HG03097 (cell line): ENCODE data around the gene PAPOLB.

Experiments used
- ATAC-seq: cut with Tn5 transposase; IDR thresholded peaks from one replicate; pipeline ENCODE4 v1.9.1; 2021; ENCODE audit not compliant: unreplicated experiment, low FRiP score

Gene PAPOLB

DNA sequence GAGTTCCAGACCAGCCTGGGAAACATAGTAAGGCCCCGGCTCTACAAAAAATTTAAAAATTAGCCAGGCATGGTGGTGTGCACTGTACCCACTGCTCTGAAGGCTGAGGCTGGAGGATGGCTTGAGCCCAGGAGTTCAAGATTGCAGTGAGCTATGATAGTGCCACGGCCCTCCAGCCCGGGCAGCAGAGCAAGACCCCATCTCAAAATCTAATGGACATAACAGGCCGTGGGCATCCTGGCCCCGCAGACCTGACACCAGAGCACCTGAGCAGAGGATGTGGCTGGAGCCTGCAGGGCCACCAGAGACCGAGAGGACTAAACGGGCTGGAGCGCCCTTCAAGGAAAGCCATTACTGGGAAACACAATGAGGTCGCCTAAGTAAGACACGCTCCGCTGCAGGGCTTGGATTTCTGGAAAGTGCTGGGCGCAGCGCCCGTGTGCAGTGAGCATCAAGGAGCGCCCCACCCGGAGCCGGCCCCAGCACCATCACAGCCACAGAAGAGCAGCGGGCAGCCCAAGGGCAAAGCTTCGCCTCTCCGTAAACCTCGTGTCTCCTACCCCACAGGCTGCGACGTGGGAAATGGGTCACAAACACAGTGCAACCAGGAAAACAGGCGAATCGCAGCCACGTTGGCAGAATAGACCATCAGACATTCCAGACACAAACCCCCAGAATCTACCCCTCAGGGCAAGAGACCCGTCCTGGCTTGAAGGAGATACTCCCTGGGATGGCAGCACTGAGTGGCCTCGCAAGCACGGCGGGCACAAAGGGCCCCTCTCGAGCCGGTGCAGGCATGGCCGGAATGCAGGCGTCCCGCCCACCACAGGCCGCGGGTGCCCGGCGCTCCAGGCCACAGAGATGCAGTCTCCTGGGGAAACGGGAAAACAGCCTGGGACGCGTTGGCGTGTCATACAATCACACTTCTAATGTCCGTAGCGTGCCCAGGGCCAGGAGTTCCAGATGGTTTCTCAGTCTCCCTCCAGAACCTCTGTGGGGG lies 16.8 kb upstream of the PAPOLB start:
- ATAC-seq = no peak

DNA sequence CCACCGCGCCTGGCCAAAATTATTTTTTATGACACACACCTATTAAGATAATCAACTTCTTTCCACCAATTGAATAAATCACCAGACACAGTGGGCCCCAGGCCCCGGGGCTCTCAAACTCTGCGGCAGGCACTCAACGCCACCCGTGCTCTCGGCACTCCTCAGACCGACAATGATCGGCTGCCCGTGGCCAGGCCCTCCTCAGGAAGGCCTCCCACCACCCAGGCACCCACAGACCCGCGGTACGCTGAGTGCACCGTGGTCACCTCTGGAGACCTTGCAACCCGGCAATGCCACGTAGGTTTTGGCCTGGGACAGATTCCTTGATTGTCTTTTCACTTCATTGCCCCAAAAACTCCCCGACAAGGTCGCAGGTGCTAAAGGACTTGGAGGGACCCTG lies 14.8 kb upstream of the PAPOLB start:
- no peak for ATAC-seq

DNA sequence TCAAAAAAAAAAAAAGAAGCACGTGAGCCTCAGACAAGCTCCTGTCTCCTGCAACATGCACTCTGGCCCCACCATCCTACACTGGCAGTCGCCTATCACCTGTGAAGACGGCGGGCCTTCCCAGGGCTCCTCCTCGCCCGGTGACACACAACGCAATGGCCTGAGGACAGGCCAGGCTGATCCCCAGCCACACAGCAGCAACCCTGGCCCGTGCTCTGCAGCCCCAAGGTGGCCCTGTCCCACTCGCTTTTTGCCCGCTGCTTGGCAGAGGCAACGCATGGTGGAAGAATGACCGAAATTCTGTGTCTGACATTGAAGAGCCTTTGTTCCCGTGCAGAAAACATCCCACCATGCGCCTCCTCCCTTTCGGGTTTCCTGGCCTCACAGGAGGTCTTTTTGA lies 13.6 kb upstream of the PAPOLB start:
- no peak for ATAC-seq

DNA sequence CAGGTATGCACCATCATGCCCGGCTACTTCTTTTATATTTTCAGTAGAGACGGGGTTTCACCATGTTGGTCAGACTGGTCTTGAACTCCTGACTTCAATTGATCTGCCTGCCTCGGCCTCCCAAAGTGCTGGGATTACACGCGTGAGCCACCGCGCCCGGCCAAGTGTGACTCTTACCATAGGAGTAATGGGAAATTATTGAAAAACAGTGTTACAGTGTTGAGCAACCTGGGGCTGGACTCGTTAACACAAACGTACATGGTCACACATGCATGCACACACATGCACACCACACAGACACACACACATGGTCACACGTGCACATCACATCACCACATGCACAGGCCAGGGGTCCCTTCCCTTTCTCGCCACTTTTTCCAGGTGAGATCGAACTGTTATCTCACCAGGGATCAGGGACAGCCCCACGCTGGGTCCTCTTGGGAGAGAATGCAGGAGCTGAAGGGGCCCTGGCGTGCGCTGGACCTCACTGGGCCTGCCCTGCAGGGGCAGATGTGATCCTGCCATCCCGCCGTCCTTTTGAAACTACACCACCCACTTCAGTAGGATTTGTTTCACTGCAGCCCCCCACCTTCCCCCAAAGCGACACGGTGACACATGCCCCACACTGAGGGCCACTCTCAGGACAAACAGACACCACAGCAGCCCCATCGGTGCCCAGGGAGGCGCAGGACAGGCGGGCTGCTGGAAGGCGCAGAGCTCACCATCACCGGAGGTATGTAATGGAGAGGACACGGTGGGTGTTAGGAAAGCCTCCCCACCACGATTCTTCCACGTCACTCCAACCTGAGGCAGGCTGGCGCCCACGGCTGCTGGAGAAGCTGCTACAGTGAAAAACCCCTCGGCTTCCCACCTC lies 11.5 kb upstream of the PAPOLB start:
- ATAC-seq = no peak

DNA sequence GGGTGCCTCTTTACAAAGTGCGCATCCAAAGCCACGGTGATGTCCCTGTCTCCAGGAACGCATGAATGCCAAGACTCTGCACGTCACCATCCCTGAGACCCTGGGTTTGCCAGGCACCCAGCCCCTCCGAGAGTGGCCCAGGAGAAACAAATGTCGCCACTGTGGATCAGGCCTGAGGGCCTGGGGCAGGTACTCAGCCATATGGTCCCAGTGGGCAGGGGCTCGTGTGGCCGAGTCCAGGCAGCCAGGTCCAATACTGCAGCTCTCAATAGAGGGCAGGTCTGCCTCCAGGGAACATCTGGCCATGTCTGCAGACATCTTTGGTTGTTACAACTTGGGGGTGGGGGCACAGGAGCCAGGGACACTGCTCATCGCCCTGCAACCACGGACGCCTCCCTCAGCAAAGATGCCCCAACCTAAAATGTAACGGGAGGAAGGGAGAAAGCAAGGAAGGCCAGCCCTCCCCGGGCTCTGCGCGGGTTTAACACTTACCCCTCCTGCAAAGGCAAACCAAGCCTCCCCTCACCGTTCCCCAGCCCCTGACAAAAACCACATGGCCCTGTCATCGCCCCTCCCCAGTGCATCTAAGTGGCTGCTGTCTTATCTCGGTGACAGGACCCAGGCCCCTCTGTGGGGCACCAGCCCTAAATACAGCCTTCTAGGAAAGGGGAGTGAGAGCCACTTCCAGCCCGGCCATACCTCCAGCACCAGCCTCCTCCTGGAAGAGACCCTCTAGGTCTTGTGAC lies 10.3 kb upstream of the PAPOLB start:
- ATAC-seq = no peak

DNA sequence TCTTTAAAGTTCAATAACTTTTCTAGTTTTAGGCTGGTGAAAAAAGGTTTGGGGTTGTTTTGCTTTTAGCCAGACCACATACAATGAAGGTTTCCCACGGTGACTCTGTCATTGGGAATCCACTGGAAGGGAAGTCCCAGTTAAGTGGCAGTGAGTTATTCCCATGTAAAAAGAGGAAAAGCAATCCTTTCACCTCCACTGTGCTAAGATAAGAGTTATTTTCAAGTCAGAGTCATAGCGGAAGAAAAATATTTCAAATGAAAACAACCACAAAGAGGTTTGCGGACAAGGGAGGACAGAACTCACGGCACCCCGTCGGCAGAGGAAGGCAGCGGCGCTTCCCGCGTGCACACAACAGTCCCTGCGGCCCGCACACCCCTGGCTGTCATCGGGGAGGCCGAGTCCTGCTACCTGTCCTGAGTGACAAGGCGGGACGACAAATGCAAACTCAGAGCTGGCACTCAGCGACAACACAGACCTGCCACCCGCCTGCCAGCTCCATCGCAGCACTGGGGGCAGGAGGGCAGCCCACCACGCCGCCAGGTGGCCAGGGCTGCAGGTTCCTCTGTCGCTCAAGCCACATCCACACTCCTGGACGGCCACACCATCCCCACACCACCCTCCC lies 9.3 kb upstream of the PAPOLB start:
- no peak for ATAC-seq

DNA sequence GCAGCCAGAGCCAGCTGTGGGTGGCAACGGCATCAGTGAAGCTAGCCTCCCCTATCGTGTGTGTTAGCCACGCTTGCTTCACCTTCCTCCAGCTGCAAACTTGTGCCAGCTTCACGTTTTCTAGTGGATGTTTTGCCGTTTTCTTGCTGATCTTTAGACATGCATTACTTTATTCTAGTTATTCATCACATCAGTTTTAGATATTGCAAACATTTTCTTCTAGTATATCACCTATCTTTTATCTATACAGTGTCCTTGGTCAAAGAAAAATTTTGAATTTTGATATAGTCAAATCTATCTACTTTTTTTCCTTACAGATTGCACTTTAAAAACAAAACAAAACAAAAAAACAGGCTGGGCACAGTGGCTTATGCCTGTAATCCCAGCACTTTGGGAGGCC lies 6.7 kb upstream of the PAPOLB start:
- no peak for ATAC-seq

DNA sequence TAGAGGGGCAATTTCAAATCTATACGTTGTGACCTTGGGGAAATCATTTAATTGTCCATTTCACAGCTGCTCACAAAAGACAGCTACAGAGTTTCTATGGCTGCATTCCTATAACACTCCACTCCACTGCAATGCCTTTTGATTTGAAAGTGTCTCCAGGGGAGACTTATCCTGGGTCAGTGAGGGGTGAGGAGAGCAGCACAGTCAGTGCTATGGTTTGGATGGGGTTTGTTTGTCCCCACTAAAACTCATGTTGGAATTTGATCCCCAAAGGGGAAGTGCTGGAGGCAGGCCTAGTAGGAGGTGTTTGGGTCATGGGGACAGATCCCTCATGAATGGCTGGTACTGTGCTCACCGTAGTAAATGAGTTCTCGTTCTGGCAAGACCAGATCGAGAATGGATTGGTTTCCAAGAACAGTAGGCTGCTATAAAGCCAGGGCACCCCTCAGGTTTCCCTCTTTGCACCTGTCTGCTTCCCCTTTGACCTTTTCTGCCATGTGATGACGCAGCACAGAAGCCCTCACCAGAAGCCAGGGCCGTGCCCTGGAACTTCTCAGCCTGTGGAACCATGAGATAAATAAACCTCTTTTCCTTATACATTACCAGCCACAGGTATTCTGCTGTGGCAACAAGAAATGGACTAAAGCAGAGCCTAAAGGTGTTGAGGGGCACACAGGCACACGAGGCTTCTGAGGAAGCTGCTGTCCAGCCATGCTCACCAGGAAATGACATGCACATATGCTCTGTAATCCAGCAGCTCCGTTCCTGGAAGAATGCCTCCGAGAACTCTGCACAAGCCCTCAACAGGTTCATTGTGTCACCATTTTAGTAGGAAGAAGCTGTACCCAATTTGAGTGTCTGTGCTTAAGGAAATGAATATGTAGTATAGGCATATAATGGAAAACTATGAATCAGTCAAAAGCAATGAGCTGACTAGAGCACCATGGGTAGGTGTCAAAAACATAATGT lies 5.0 kb upstream of the PAPOLB start:
- ATAC-seq = no peak

DNA sequence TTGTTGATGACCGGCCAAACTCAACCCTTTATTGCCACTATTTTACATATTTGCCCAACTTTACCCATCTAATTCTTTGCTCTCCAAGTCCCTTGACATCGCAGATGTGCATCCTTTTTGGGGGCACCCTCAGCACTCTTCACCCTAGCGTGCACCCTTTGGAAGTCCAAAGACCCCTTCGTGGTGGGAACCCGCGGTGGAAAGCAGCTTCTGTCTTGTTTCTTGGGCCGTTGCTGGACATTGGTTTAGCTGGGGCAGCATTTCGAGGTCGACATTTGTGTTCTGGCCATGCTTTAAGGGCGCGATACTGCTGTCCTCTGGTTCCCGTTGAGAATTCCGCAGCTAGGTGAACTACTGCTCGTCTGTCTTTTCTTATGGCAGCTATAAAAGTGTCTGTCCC lies 326 bp upstream of the PAPOLB start:
- ATAC-seq = no peak

DNA sequence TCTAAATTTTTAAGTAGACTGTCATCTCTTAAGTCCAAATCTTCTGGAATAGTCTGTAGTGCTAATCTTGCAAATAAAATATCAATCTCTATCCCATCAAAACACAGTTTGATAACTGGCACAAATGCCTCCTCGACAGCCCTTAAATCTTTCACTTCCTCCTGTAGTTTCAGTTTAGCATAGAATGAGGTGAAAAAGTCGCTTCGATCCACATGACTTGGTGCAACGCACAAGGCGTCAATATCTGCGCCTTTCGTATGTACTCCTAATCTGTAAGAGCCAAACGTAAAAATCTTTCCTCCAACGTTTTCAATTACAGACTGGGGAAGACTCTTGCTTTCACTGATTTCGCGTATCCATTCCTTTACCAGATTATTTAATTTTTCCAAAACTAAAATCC lies 603 bp downstream of the PAPOLB start:
- ATAC-seq = no peak

DNA sequence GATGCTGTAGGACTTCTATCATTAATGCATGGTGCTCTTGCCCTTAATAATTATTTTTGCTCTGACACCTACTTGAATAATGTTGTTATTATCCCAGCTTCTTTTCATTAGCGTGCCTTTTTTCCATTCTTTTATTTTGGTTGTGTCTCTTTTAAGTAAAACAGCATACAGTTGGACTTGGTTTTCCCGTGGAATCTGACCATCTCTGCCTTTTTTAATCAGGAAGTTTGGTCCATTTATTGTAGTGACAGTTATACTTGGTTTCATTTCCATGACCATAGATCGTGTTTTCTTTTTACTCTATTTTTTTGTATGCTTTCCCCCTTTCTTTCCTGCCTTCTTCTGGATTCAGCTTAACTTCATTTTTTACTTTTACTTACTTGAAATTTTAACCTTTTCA lies 4.6 kb downstream of the PAPOLB start:
- no peak for ATAC-seq

DNA sequence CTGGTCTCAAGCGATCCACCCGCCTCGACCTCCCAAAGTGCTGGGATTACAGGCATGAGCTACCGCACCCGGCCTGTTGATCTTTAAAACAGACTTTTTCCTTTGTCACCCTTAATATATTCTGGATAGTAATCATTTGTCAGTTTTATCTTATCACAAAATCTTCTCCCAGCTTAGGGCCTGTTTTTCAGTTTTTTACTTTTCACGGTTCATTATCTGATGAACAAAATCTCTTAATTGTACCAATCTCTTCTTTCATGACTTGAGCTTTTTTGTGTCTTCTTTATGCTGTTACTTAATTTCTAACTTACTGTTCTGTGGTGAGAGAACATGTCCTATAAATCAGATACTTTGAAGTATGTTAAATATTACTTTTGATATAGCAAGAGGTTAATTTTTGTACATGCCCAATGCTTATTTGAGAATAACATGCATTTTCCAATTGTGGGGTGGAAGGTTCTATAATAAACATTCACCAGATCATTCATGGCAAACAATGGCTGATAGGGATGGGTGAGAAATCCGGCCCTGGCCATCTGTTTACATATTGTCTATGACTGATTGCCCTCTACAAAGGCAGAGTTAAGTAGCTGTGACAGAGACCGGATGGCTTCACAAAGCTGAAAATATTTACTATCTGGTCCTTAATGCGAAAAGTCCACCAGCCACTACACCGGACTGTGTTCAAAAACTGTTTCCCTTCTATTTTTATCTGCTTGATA lies 5.3 kb downstream of the PAPOLB start:
- no peak for ATAC-seq

DNA sequence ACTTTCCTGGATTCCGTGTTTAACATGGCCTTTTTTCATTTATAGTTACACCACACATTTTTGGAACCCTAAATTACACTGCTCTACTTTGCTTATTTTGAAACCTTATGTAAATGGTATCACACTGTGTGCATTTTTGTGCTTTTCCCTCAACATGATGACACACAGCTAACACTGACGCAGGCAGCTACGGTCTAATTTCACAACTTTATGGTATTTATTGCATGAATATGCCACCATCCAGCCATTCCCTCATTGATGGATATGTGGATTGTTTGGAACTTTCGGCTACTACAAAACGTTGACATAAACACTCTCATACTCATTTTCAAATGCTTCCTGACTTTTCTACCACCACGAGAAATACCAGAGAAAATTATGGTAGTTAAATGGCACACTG lies 6.9 kb downstream of the PAPOLB start:
- ATAC-seq = no peak

DNA sequence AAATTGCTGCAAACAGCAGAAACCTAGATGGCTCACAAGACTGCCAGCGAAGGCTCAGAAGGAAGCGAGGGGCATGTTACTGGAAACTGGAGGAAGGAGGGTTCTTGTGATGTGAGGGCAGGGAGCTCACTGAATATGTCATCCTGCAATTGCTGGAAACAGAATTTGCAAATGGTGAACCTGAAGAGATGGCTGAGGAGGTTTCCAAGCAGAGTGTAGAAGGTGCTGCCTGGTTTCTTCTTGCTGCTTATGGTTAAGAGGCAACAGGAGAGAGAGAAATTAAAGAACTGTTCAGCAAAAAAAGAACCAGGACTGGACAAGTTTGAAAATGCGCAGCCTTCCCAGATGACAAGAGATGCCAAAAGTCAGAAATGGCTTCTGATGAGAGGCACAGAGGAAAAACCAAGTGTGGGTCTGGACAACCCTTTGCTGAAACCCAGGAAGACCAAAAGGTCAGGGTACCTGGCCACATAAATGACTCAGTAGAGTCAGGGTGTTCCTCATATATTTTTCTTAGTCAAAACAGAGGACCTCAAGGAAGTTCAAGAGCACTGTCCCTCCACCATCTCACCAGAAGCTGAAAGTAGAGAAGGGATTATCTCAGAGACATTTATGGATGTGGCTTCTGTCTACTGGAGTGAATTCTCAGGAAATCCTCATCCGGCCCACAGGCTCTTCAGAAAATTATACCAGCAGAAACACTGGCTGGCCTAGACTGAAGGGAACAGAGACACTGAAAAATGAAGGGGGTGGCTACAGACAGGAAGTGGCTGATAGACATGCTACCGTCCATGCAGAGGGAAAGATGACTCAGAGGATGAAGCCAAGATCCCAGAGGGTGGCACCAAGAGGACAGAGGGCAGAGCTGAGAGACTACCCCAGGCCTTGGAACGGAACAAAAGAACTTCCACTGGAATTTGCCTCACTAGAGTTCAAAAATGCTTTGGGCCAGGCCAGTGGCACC lies 10.1 kb downstream of the PAPOLB start:
- no peak for ATAC-seq

DNA sequence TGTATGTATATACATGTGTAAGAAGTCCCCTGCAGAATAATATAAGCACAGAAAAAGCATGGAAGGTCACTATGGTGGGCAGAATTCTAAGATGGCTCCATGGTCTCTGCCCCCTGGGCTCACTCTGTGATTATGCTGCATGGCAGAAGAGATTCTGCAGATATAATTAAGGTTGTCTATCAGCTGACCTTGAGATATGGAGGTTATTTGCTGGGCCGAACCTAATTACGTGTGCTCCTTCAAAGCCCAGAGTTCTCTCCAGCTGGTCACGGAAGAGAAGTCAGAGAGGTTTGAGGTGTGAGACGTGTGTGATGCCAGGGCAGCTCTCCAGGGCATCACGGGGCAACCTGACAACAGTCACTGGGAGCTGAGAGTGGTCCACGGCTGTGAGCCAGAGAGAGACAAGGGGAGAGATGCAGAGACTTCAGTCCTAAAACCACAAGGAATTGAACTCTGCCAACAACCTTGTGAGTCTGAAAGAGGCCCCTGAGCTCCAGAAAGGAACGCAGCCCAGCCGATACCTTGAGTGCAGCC lies 11.5 kb downstream of the PAPOLB start:
- ATAC-seq = no peak

DNA sequence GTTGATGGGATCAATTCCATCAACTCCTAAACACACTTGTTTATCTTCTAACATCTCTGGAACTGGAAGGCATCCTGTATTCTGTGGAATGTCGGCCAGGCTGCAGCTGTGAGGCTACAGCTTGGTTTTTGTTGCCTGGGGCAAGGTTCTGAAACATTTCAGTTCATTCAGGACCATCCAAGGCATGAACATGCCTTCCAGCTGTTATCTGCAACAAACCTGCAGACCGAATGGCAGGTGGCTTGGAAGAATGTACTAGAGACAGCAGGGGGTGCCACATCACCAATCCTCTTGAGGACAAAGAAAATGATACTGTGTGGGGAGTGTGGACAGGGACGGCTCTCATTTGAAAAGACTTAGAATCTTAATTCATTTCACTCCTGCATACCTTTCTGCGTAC lies 12.4 kb downstream of the PAPOLB start:
- no peak for ATAC-seq

DNA sequence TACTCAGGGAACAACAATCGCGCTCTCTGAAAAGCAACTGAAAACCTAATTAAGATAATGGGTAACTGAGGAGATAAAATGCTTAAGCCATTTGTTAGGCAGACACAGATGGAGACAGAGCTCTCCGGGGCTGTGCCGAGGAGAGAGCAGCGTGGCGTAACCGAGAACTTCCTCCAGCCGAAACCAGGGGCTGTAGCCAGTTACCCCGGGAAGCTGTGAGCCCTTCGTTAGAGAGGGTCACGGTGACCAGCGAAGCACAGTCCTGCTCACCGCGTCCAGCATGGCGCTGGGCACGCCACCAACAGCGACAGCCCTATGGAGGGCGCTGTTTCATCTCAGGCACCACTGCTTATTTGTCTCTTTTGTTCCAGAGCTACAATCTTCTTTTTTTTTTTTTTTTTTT lies 16.1 kb downstream of the PAPOLB start:
- ATAC-seq = no peak
